Stimulated activated naive CD8-positive, alpha-beta T cell treated with anti-CD3 and anti-CD28 coated beads, Interleukin-15, amount 100 ng/mL, for 72 hours (primary cell): Measurements from ENCODE around the gene CSF2.

ENCODE experiments used
- ATAC-seq: fragments of 150-1000 bp; cut with Tn5 transposase; 2 replicates; pipeline ENCODE4 v1.10.0; 2021; ENCODE audit warnings: mild to moderate bottlenecking, moderate library complexity
- DNase-seq, 2 donors: peaks; one replicate each; pipeline ENCODE4 v3.0.0; 2021 to 2022
- H3K27ac Mint-ChIP-seq, 2 donors: one replicate each; pipeline ENCODE4 v1.8.0; 2022; ENCODE audit warnings: mild to moderate bottlenecking in 2 of 2, mixed read lengths in 2 of 2, moderate library complexity in 2 of 2
- H3K27me3 Mint-ChIP-seq: one replicate; pipeline ENCODE4 v1.8.0; 2022; ENCODE audit warnings: mixed read lengths
- H3K4me1 Mint-ChIP-seq: one replicate; pipeline ENCODE4 v1.8.0; 2022; ENCODE audit warnings: mild to moderate bottlenecking, mixed read lengths
- H3K4me3 Mint-ChIP-seq, 2 donors: one replicate each; pipeline ENCODE4 v1.8.0; 2022; ENCODE audit warnings: mild to moderate bottlenecking in 2 of 2, mixed read lengths in 2 of 2, moderate library complexity in 1 of 2
- H3K9me3 Mint-ChIP-seq, 2 donors: one replicate each; pipeline ENCODE4 v1.8.0; 2022; ENCODE audit warnings: mixed read lengths in 2 of 2

The CSF2 gene

GRCh38 chr5:132086277-132086794, 12.7 kb downstream of the CSF2 start:
- Mint-ChIP-seq H3K27me3 (no peaks in the 10 kb centered on the region), H3K27ac (no peak overlapping the region), H3K4me3 (no peak overlapping the region), H3K9me3 (peaks cover 0 to 5% of the 10 kb centered on the region in 2 donors), H3K4me1 (peaks cover 80% of the 10 kb centered on the region)
- ATAC-seq = no peak
- no peak for DNase-seq

GRCh38 chr5:132087176-132087575, 13.6 kb downstream of the CSF2 start:
- H3K4me3 Mint-ChIP-seq = no peak overlapping the region
- DNase-seq (no peak), ATAC-seq (no peak)
- peaks cover 72% of the 10 kb centered on the region for H3K4me1 Mint-ChIP-seq
- peaks cover 0 to 9% of the 10 kb centered on the region in 2 donors for H3K9me3 Mint-ChIP-seq
- no peaks in the 10 kb centered on the region for H3K27me3 Mint-ChIP-seq
- H3K27ac Mint-ChIP-seq = no peak overlapping the region

GRCh38 chr5:132087661-132088060, 14.1 kb downstream of the CSF2 start:
- DNase-seq (no peak), ATAC-seq (no peak)
- H3K27ac Mint-ChIP-seq = peak overlapping the region in 1 of 2 donors; percentile 21
- H3K27me3 Mint-ChIP-seq = no peaks in the 10 kb centered on the region
- peaks cover 67% of the 10 kb centered on the region for H3K4me1 Mint-ChIP-seq
- H3K9me3 Mint-ChIP-seq = peaks cover 0 to 9% of the 10 kb centered on the region in 2 donors
- no peak overlapping the region for H3K4me3 Mint-ChIP-seq

- ATAC-seq = peak; percentile 67
- Mint-ChIP-seq H3K4me3 (no peak overlapping the region), H3K4me1 (peaks cover 64% of the 10 kb centered on the region), H3K9me3 (peaks cover 0 to 9% of the 10 kb centered on the region in 2 donors), H3K27me3 (no peaks in the 10 kb centered on the region), H3K27ac (no peak overlapping the region)
- no peak for DNase-seq
These were observed 15.8 kb downstream of the CSF2 start for GRCh38 chr5:132089363-132089762.

- H3K27ac Mint-ChIP-seq = no peak overlapping the region
- no peaks in the 10 kb centered on the region for H3K27me3 Mint-ChIP-seq
- ATAC-seq (peak; percentile 75), DNase-seq (no peak)
- no peak overlapping the region for H3K4me3 Mint-ChIP-seq
- H3K4me1 Mint-ChIP-seq = peaks cover 67% of the 10 kb centered on the region
- H3K9me3 Mint-ChIP-seq = peaks cover 0 to 9% of the 10 kb centered on the region in 2 donors
These were observed 16.5 kb downstream of the CSF2 start for GRCh38 chr5:132090107-132090506.

GRCh38 chr5:132093271-132093670, 19.7 kb downstream of the CSF2 start:
- no peak overlapping the region for H3K27ac Mint-ChIP-seq
- ATAC-seq = no peak

GRCh38 chr5:132094393-132095076, 20.9 kb downstream of the CSF2 start:
- peak overlapping the region in 1 of 2 donors; percentile 53 for H3K4me3 Mint-ChIP-seq
- peaks cover 64% of the 10 kb centered on the region for H3K4me1 Mint-ChIP-seq
- H3K27me3 Mint-ChIP-seq = no peaks in the 10 kb centered on the region
- ATAC-seq = no peak
- peaks cover 0 to 4% of the 10 kb centered on the region in 2 donors for H3K9me3 Mint-ChIP-seq
- H3K27ac Mint-ChIP-seq = peak overlapping the region; percentile 59 to 84
- DNase-seq = no peak

More at GRCh38 chr5:132093271-132093670, 19.7 kb downstream of the CSF2 start:
- H3K27me3 Mint-ChIP-seq = no peaks in the 10 kb centered on the region
- peaks cover 63% of the 10 kb centered on the region for H3K4me1 Mint-ChIP-seq
- peaks cover 0 to 9% of the 10 kb centered on the region in 2 donors for H3K9me3 Mint-ChIP-seq
- no peak overlapping the region for H3K4me3 Mint-ChIP-seq
- no peak for DNase-seq

- no peak for ATAC-seq
- H3K4me1 Mint-ChIP-seq = peaks cover 64% of the 10 kb centered on the region
- H3K27me3 Mint-ChIP-seq = no peaks in the 10 kb centered on the region
- DNase-seq = no peak
- H3K9me3 Mint-ChIP-seq = peaks cover 0 to 4% of the 10 kb centered on the region in 2 donors
- H3K27ac Mint-ChIP-seq = peak overlapping the region in 1 of 2 donors; percentile 59
- H3K4me3 Mint-ChIP-seq = peak overlapping the region in 1 of 2 donors; percentile 53
These were observed 21.5 kb downstream of the CSF2 start for GRCh38 chr5:132095077-132095410.

- peak overlapping the region in 1 of 2 donors; percentile 59 for H3K27ac Mint-ChIP-seq
- no peaks in the 10 kb centered on the region for H3K27me3 Mint-ChIP-seq
- peaks cover 0 to 4% of the 10 kb centered on the region in 2 donors for H3K9me3 Mint-ChIP-seq
- peak; percentile 6 for ATAC-seq
- H3K4me3 Mint-ChIP-seq = peak overlapping the region; percentile 27 to 53
- peak in 1 of 2 donors; percentile 42 for DNase-seq
- H3K4me1 Mint-ChIP-seq = peaks cover 64% of the 10 kb centered on the region
These were observed 21.9 kb downstream of the CSF2 start for GRCh38 chr5:132095424-132095972.

GRCh38 chr5:132096904-132097303, 23.3 kb downstream of the CSF2 start:
- ATAC-seq = no peak

GRCh38 chr5:132098151-132098594, 24.6 kb downstream of the CSF2 start:
- no peak overlapping the region for H3K4me3 Mint-ChIP-seq
- H3K27ac Mint-ChIP-seq = no peak overlapping the region
- H3K27me3 Mint-ChIP-seq = no peaks in the 10 kb centered on the region
- H3K4me1 Mint-ChIP-seq = peaks cover 86% of the 10 kb centered on the region
- H3K9me3 Mint-ChIP-seq = no peaks in the 10 kb centered on the region
- ATAC-seq (no peak), DNase-seq (no peak)

More at GRCh38 chr5:132096904-132097303, 23.3 kb downstream of the CSF2 start:
- H3K27me3 Mint-ChIP-seq = no peaks in the 10 kb centered on the region
- H3K9me3 Mint-ChIP-seq = peaks cover 0 to under 1% of the 10 kb centered on the region in 2 donors
- H3K27ac Mint-ChIP-seq = peak overlapping the region in 1 of 2 donors; percentile 3
- peaks cover 74% of the 10 kb centered on the region for H3K4me1 Mint-ChIP-seq
- no peak for DNase-seq
- no peak overlapping the region for H3K4me3 Mint-ChIP-seq

GRCh38 chr5:132098621-132099020, 25.0 kb downstream of the CSF2 start:
- no peaks in the 10 kb centered on the region for H3K9me3 Mint-ChIP-seq
- DNase-seq (no peak), ATAC-seq (no peak)
- peak overlapping the region; percentile 29 to 68 for H3K4me3 Mint-ChIP-seq
- no peaks in the 10 kb centered on the region for H3K27me3 Mint-ChIP-seq
- H3K27ac Mint-ChIP-seq = peak overlapping the region; percentile 96 to 97
- peaks cover 89% of the 10 kb centered on the region for H3K4me1 Mint-ChIP-seq

- H3K27ac Mint-ChIP-seq = peak overlapping the region; percentile 96 to 97
- H3K27me3 Mint-ChIP-seq = no peaks in the 10 kb centered on the region
- ATAC-seq = peak; percentile 86
These were observed 25.6 kb downstream of the CSF2 start for GRCh38 chr5:132099076-132099748.

GRCh38 chr5:132099905-132100304, 26.3 kb downstream of the CSF2 start:
- H3K27me3 Mint-ChIP-seq = no peaks in the 10 kb centered on the region
- peak overlapping the region; percentile 29 to 44 for H3K4me3 Mint-ChIP-seq
- H3K27ac Mint-ChIP-seq = peak overlapping the region; percentile 0 to 66
- peaks cover 89% of the 10 kb centered on the region for H3K4me1 Mint-ChIP-seq
- DNase-seq (no peak), ATAC-seq (no peak)
- no peaks in the 10 kb centered on the region for H3K9me3 Mint-ChIP-seq

More at GRCh38 chr5:132099076-132099748, 25.6 kb downstream of the CSF2 start:
- peak; percentile 74 to 90 for DNase-seq
- no peaks in the 10 kb centered on the region for H3K9me3 Mint-ChIP-seq
- H3K4me1 Mint-ChIP-seq = peaks cover 89% of the 10 kb centered on the region
- peak overlapping the region; percentile 29 to 68 for H3K4me3 Mint-ChIP-seq

GRCh38 chr5:132100672-132101261, 27.2 kb downstream of the CSF2 start:
- Mint-ChIP-seq H3K9me3 (no peaks in the 10 kb centered on the region), H3K4me3 (peak overlapping the region; percentile 29 to 44), H3K27me3 (no peaks in the 10 kb centered on the region), H3K27ac (peak overlapping the region in 1 of 2 donors; percentile 27), H3K4me1 (peaks cover 89% of the 10 kb centered on the region)
- ATAC-seq (peak; percentile 58), DNase-seq (peak in 1 of 2 donors; percentile 72)
